Spinal cord (tissue), 10 donors: Measurements from ENCODE around the gene ISCU. TPM values are rescaled to one million over a fixed set of nuclear protein-coding genes. Genes with fewer than 3 reads are reported as not detected.
A peak's percentile ranks its signal among the peaks of the same experiment; 100 is the strongest.
"Not testable (repeated sequence)": the region's sequence is repeated elsewhere in the genome, so short reads cannot be mapped to it uniquely, and the experiment has no call there.

ENCODE experiments used
- DNase-seq, 6 donors: peaks; one replicate each; pipeline versions ENCODE4 v3.0.0 to v3.0.0-alpha.2; 2013 to 2015; ENCODE audit warnings: low spot score in 6 of 6, low read depth in 4 of 6
- H3K27ac ChIP-seq: one replicate; pipeline ENCODE4 v1.5.1; 2013; ENCODE audit warnings: low read depth, low read length, control low read depth
- H3K27me3 ChIP-seq: one replicate; pipeline ENCODE4 v1.6.1; 2013; ENCODE audit warnings: low read length; ENCODE audit not compliant: control insufficient read depth, insufficient read depth
- H3K36me3 ChIP-seq: one replicate; pipeline ENCODE4 v1.6.1; 2013; ENCODE audit warnings: low read length; ENCODE audit not compliant: control insufficient read depth, insufficient read depth
- H3K4me1 ChIP-seq: one replicate; pipeline ENCODE4 v1.6.1; 2013; ENCODE audit warnings: low read length; ENCODE audit not compliant: control insufficient read depth, insufficient read depth
- H3K4me3 ChIP-seq: one replicate; pipeline ENCODE4 v1.5.1; 2013; ENCODE audit warnings: low read depth, low read length, control low read depth
- H3K9me3 ChIP-seq: one replicate; pipeline ENCODE4 v1.6.1; 2013; ENCODE audit warnings: low read length; ENCODE audit not compliant: control insufficient read depth, insufficient read depth
- WGBS: methylation state at CpG from one replicate; pipeline ENCODE4 v1.1.5; 2013; ENCODE audit warnings: missing lambda C conversion rate; ENCODE audit not compliant: insufficient coverage; 5-methylcytosine and 5-hydroxymethylcytosine counted together
- polyA plus RNA-seq, 2 donors: library from polyadenylated mRNA; unstranded; fragments of 120-200 nt; gene quantifications; one replicate each; pipeline ENCODE4 v1.2.1, GENCODE V29; 2013; ENCODE audit not compliant: insufficient read length in 2 of 2
- total RNA-seq, 2 donors: library from RNA; depleted of rRNA in 1 of 2; stranded (reverse); fragments of 120-200 nt in 1 of 2; fragments of >200 nt in 1 of 2; gene quantifications; one replicate each; pipeline versions ENCODE4 v1.2.3 to v1.2.4, GENCODE V29; 2013 to 2014
- donor health status: healthy.

The ISCU gene
- total and polyA plus RNA-seq, 4 donors: 90.9 to 112 (median 108) TPM

- Histone ChIP-seq H3K27ac (no peak overlapping the region), H3K9me3 (no peaks in the 10 kb centered on the region), H3K4me3 (no peak overlapping the region), H3K27me3 (no peaks in the 10 kb centered on the region), H3K36me3 (no peaks in the 10 kb centered on the region), H3K4me1 (peaks cover 15% of the 10 kb centered on the region)
- DNase-seq: no peak
- 75% methylated on average over 1 of the region's 3 CpGs for WGBS
These were observed 22.2 kb downstream of the ISCU start for GRCh38 chr12:108584456-108585065.

- no peaks in the 10 kb centered on the region for H3K36me3 ChIP-seq
- 100% methylated on average over 1 of the region's 4 CpGs for WGBS
- peaks cover 19% of the 10 kb centered on the region for H3K4me1 ChIP-seq
- no peak for DNase-seq
- no peaks in the 10 kb centered on the region for H3K9me3 ChIP-seq
- H3K27ac ChIP-seq: no peak overlapping the region
- H3K27me3 ChIP-seq: no peaks in the 10 kb centered on the region
- H3K4me3 ChIP-seq: no peak overlapping the region
These were observed 23.5 kb downstream of the ISCU start for GRCh38 chr12:108585864-108586263.

GRCh38 chr12:108586306-108586705 lies 23.9 kb downstream of the ISCU start:
- peaks cover 19% of the 10 kb centered on the region for H3K4me1 ChIP-seq
- no peak overlapping the region for H3K4me3 ChIP-seq
- DNase-seq: no peak
- H3K9me3 ChIP-seq: no peaks in the 10 kb centered on the region
- H3K27me3 ChIP-seq: no peaks in the 10 kb centered on the region
- no peak overlapping the region for H3K27ac ChIP-seq
- 90% methylated on average over 9 of the region's 11 CpGs for WGBS
- H3K36me3 ChIP-seq: no peaks in the 10 kb centered on the region

- peak in 2 of 6 donors; percentile 22 to 60 for DNase-seq
- H3K9me3 ChIP-seq: no peaks in the 10 kb centered on the region
- no peak overlapping the region for H3K27ac ChIP-seq
- peaks cover 19% of the 10 kb centered on the region for H3K4me1 ChIP-seq
- 58% methylated on average over 3 of the region's 4 CpGs for WGBS
- H3K36me3 ChIP-seq: no peaks in the 10 kb centered on the region
- H3K27me3 ChIP-seq: no peaks in the 10 kb centered on the region
- H3K4me3 ChIP-seq: no peak overlapping the region
These were observed 25.4 kb downstream of the ISCU start for GRCh38 chr12:108587826-108588225.

- H3K27me3 ChIP-seq: no peaks in the 10 kb centered on the region
- H3K27ac ChIP-seq: no peak overlapping the region
- no peak overlapping the region for H3K4me3 ChIP-seq
- DNase-seq: peak in 2 of 6 donors; percentile 37
- peaks cover 23% of the 10 kb centered on the region for H3K4me1 ChIP-seq
- WGBS: 25% methylated on average over 11 of the region's 15 CpGs
- H3K9me3 ChIP-seq: no peaks in the 10 kb centered on the region
- H3K36me3 ChIP-seq: no peaks in the 10 kb centered on the region
These were observed 26.8 kb downstream of the ISCU start for GRCh38 chr12:108589028-108589839.

GRCh38 chr12:108589840-108590229 lies 27.4 kb downstream of the ISCU start:
- H3K27ac ChIP-seq: no peak overlapping the region
- no peak overlapping the region for H3K4me3 ChIP-seq
- H3K9me3 ChIP-seq: no peaks in the 10 kb centered on the region
- no peaks in the 10 kb centered on the region for H3K36me3 ChIP-seq
- H3K4me1 ChIP-seq: peaks cover 23% of the 10 kb centered on the region
- WGBS: 61% methylated on average over 5 of the region's 7 CpGs
- no peaks in the 10 kb centered on the region for H3K27me3 ChIP-seq
- no peak for DNase-seq

GRCh38 chr12:108590463-108590862 lies 28.1 kb downstream of the ISCU start:
- H3K27ac ChIP-seq, H3K27me3 ChIP-seq, H3K36me3 ChIP-seq, DNase-seq, H3K4me3 ChIP-seq, H3K9me3 ChIP-seq: not testable (repeated sequence)
- peaks cover 23% of the 10 kb centered on the region for H3K4me1 ChIP-seq
- 94% methylated on average over 8 of the region's 9 CpGs for WGBS

- Histone ChIP-seq H3K9me3 (no peaks in the 10 kb centered on the region), H3K27ac (no peak overlapping the region), H3K4me3 (no peak overlapping the region), H3K4me1 (peaks cover 23% of the 10 kb centered on the region), H3K27me3 (no peaks in the 10 kb centered on the region), H3K36me3 (no peaks in the 10 kb centered on the region)
- 71% methylated on average over 16 of the region's 22 CpGs for WGBS
- no peak for DNase-seq
These were observed 29.0 kb downstream of the ISCU start for GRCh38 chr12:108591267-108591980.

- H3K4me3 ChIP-seq: no peak overlapping the region
- DNase-seq: no peak
- no peaks in the 10 kb centered on the region for H3K27me3 ChIP-seq
- no peak overlapping the region for H3K27ac ChIP-seq
- H3K9me3 ChIP-seq: no peaks in the 10 kb centered on the region
- 89% methylated on average over 13 of the region's 25 CpGs for WGBS
- H3K4me1 ChIP-seq: peaks cover 23% of the 10 kb centered on the region
- no peaks in the 10 kb centered on the region for H3K36me3 ChIP-seq
These were observed 29.9 kb downstream of the ISCU start for GRCh38 chr12:108592033-108592909.
